ENCODE measurements around the gene ALG9.

The ALG9 gene

GRCh38 chr11:111878385-111878848, 7.0 kb upstream of the ALG9 start:
- no peak for TF ChIP-seq CTCF (IDR thresholded peaks at IDR 0.05)
- Histone ChIP-seq H3K27ac (peak overlapping the region; percentile 96), H3K4me3 (ENCODE audit: low read depth in 1 of 2, low read length in 1 of 2) (peak overlapping the region; percentile 89 to 96), H3K9me3 (no peaks in the 10 kb centered on the region), H3K4me1 (ENCODE audit: control insufficient read depth in 1 of 2, insufficient read depth in 1 of 2, low read depth in 1 of 2, low read length in 1 of 2) (peaks cover 14 to 18% of the 10 kb centered on the region in 2 experiments), H3K27me3 (no peaks in the 10 kb centered on the region), H3K36me3 (no peaks in the 10 kb centered on the region)

GRCh38 chr11:111871693-111872161, 346 bp upstream of the ALG9 start:
- Histone ChIP-seq H3K4me1 (ENCODE audit: control insufficient read depth in 1 of 2, insufficient read depth in 1 of 2, low read depth in 1 of 2, low read length in 1 of 2) (peaks cover 6 to 12% of the 10 kb centered on the region in 2 experiments), H3K36me3 (no peaks in the 10 kb centered on the region), H3K27ac (no peak overlapping the region), H3K9me3 (no peaks in the 10 kb centered on the region), H3K4me3 (ENCODE audit: low read depth in 1 of 2, low read length in 1 of 2) (peak overlapping the region; percentile 69 to 88), H3K27me3 (no peaks in the 10 kb centered on the region)
- no peak for TF ChIP-seq CTCF (IDR thresholded peaks at IDR 0.05)

GRCh38 chr11:111870522-111870885, 877 bp downstream of the ALG9 start:
- no peaks in the 10 kb centered on the region for H3K36me3 ChIP-seq
- H3K4me3 ChIP-seq (ENCODE audit: low read depth in 1 of 2, low read length in 1 of 2) = peak overlapping the region; percentile 69 to 88
- peak overlapping the region; percentile 66 for H3K27ac ChIP-seq
- no peaks in the 10 kb centered on the region for H3K27me3 ChIP-seq
- no peak for TF ChIP-seq CTCF (IDR thresholded peaks at IDR 0.05)
- no peaks in the 10 kb centered on the region for H3K9me3 ChIP-seq
- H3K4me1 ChIP-seq (ENCODE audit: control insufficient read depth in 1 of 2, insufficient read depth in 1 of 2, low read depth in 1 of 2, low read length in 1 of 2) = peaks cover 6 to 12% of the 10 kb centered on the region in 2 experiments

- no peaks in the 10 kb centered on the region for H3K9me3 ChIP-seq
- no peak overlapping the region for H3K4me3 ChIP-seq (ENCODE audit: low read depth in 1 of 2, low read length in 1 of 2)
- H3K36me3 ChIP-seq = no peaks in the 10 kb centered on the region
- no peaks in the 10 kb centered on the region for H3K27me3 ChIP-seq
- peaks cover 6 to 12% of the 10 kb centered on the region in 2 experiments for H3K4me1 ChIP-seq (ENCODE audit: control insufficient read depth in 1 of 2, insufficient read depth in 1 of 2, low read depth in 1 of 2, low read length in 1 of 2)
- H3K27ac ChIP-seq = no peak overlapping the region
- TF ChIP-seq CTCF (IDR thresholded peaks at IDR 0.05) = no peak
Observed at GRCh38 chr11:111870113-111870512, 1.3 kb downstream of the ALG9 start.

GRCh38 chr11:111860257-111860656, 11.1 kb downstream of the ALG9 start:
- no peak for TF ChIP-seq CTCF (IDR thresholded peaks at IDR 0.05)
- Histone ChIP-seq H3K36me3 (peaks cover 14% of the 10 kb centered on the region), H3K4me1 (ENCODE audit: control insufficient read depth in 1 of 2, insufficient read depth in 1 of 2, low read depth in 1 of 2, low read length in 1 of 2) (no peaks in the 10 kb centered on the region), H3K4me3 (ENCODE audit: low read depth in 1 of 2, low read length in 1 of 2) (no peak overlapping the region), H3K27me3 (no peaks in the 10 kb centered on the region), H3K9me3 (no peaks in the 10 kb centered on the region), H3K27ac (no peak overlapping the region)

GRCh38 chr11:111855506-111855905, 15.9 kb downstream of the ALG9 start:
- peaks cover 13% of the 10 kb centered on the region for H3K36me3 ChIP-seq
- no peaks in the 10 kb centered on the region for H3K9me3 ChIP-seq
- TF ChIP-seq CTCF (IDR thresholded peaks at IDR 0.05) = no peak
- H3K27ac ChIP-seq = no peak overlapping the region
- no peaks in the 10 kb centered on the region for H3K27me3 ChIP-seq
- H3K4me3 ChIP-seq (ENCODE audit: low read depth in 1 of 2, low read length in 1 of 2) = no peak overlapping the region
- H3K4me1 ChIP-seq (ENCODE audit: control insufficient read depth in 1 of 2, insufficient read depth in 1 of 2, low read depth in 1 of 2, low read length in 1 of 2) = no peaks in the 10 kb centered on the region

Data from neutrophil (primary cell).